ENCODE results near the gene JUND.

GRCh38 chr19:18330868-18331267, 49.4 kb upstream of the JUND start:
- TF ChIP-seq, protein P1, sequence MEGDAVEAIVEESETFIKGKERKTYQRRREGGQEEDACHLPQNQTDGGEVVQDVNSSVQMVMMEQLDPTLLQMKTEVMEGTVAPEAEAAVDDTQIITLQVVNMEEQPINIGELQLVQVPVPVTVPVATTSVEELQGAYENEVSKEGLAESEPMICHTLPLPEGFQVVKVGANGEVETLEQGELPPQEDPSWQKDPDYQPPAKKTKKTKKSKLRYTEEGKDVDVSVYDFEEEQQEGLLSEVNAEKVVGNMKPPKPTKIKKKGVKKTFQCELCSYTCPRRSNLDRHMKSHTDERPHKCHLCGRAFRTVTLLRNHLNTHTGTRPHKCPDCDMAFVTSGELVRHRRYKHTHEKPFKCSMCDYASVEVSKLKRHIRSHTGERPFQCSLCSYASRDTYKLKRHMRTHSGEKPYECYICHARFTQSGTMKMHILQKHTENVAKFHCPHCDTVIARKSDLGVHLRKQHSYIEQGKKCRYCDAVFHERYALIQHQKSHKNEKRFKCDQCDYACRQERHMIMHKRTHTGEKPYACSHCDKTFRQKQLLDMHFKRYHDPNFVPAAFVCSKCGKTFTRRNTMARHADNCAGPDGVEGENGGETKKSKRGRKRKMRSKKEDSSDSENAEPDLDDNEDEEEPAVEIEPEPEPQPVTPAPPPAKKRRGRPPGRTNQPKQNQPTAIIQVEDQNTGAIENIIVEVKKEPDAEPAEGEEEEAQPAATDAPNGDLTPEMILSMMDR (conservative IDR thresholded peaks at IDR 0.05; ENCODE audit: low read depth, low read length): no peak
- TF ChIP-seq RFX5 (IDR thresholded peaks at IDR 0.05; ENCODE audit: low read depth, low read length) (no peak), MXI1 (IDR thresholded peaks at IDR 0.05; ENCODE audit: borderline replicate concordance, low read depth, low read length) (no peak), CEBPB (IDR thresholded peaks at IDR 0.05; ENCODE audit: low read depth, low read length) (no peak), POLR2A (IDR thresholded peaks at IDR 0.05; ENCODE audit: low read depth, low read length) (no peak), FOS (IDR thresholded peaks at IDR 0.05; ENCODE audit: low read depth, low read length) (no peak), MAFK (IDR thresholded peaks at IDR 0.05; ENCODE audit: low read depth, low read length) (no peak)
